GM04504 (cell line): ENCODE data around the gene TMEM214.

Experiments used
- DNase-seq: peaks from one replicate; pipeline ENCODE4 v3.0.0-alpha.2; 2012; ENCODE audit warnings: low read depth

Gene TMEM214

DNA sequence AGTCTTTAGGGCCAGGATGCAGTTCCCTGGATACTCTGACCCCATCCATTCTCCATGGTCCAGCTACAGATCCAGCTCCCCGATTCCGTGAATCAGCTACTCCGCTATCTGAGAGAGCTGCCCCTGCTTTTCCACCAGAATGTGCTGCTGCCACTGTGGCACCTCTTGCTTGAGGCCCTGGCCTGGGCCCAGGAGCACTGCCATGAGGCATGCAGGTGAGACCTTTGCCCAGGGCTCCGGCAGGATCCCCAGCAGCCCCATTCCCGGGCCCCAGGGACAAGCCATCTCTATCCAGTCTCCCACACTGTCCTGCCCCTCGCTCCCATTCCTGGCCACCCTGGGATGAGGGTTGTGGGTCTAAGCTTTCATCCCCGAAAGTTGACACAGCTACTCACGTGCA lies 7.5 kb downstream of the TMEM214 start:
- DNase-seq, result no peak

- DNase-seq, result no peak
These were observed 9.0 kb downstream of the TMEM214 start for GRCh38 chr2:27041752-27042151.

- no peak for DNase-seq
These were observed 9.4 kb downstream of the TMEM214 start for GRCh38 chr2:27042159-27042661.

GRCh38 chr2:27042985-27043634 lies 10.3 kb downstream of the TMEM214 start:
- no peak for DNase-seq

- no peak for DNase-seq
These were observed 16.9 kb downstream of the TMEM214 start for GRCh38 chr2:27049422-27050280.

GRCh38 chr2:27050281-27050995 lies 17.7 kb downstream of the TMEM214 start:
- peak; percentile 84 for DNase-seq

DNA sequence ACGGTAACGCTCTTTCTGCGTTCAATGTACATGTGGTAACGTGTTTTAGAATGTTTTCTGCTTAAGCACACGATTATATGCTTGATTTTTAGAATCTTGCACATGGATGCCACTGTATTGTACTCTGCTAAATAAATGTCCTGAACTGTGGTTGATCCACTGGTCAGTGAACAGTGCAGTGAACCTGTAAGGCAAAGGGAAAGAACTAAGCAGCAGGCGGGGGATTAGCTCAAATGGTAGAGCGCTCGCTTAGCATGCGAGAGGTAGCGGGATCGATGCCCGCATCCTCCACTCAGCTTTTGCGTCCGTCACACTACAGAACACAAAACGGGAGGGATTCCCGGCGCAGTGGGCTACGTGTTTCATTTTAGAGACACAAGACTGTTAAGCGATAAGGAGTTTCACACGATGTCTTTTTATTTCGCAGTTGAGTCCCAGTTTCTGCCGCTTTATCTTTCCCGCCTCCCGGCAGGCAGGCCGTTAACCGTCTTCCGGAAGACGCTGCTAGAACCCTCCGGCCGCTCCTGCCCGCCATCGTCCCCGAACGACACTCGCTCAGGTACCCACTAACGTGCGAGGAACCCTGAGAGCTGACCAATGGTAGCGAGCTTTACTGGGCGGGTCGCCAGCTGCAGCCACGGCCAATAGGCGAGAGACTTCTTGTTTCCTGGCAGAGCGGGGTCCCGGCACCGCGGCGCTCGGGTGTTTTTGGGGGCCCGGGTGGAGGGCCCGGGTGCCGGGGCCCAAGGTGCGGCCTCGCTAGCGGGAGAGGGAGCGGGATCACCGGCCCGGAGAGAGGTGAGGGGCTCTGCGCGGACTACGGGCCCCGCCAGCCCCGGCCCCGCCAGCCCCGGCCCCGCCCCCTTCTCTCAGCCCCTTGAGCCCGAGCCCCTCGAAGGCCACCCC lies 18.5 kb downstream of the TMEM214 start, which contains the start of gene AGBL5:
Gene AGBL5 (plus strand): TSS at position 673 of the 906 bp plus-strand sequence. CDS start 1,291 bp downstream, outside the sequence.
- DNase-seq, result peak; percentile 71

DNA sequence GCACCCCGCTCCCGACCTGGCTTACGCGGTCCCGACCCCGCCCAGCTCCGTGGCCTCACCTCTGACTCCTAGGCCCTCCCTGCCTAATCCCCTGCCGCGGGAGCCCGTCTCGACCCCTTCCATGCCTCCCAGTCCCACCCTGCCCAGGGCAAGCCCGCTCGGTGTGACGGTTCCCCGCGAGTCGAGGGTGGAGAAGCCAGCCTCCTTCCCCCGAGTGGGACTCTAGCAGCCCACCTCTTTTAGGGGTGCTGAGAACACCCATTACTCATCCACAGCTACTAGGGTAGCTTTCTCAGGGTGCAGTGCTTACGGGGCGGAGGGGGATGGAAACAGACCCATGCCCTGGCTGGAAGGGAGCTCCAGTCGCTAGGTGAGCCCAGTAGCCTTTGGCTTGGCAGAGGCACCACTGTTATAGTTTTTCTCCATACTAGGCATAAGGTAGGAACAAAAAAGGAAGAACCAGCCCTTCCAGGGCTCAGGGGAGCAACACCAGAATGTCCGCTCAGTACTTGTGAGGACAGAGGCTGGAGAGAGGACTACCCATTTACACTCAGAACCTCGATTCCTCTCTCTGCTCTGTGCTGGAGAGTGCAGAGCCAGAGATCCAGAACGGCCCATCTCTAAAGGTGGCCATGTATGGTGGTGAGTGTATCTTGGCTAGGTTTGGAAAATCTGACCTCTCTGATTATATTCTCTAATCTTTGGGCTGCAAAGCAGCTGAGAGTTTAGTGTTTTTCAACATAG lies 19.3 kb downstream of the TMEM214 start:
- no peak for DNase-seq

GRCh38 chr2:27053321-27053720 lies 20.6 kb downstream of the TMEM214 start:
- no peak for DNase-seq

DNA sequence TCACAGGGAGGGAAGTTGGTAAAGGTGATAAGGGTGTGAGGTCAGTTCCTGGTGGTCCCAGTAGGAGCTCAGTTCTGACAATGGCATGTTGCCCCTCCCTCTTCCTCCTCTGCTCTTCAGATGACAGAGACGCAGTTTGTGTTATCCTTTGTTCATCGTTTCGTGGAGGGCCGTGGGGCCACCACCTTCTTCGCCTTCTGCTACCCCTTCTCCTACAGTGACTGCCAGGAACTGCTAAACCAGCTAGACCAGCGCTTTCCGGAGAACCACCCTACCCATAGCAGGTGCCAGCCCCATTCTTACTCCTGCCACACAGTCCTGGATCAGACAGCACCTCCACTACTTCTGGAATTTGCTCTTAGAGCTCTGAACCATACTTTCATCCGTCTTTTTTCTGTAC lies 21.0 kb downstream of the TMEM214 start:
- no peak for DNase-seq

- DNase-seq, result no peak
These were observed 22.0 kb downstream of the TMEM214 start for GRCh38 chr2:27054721-27055120.

DNA sequence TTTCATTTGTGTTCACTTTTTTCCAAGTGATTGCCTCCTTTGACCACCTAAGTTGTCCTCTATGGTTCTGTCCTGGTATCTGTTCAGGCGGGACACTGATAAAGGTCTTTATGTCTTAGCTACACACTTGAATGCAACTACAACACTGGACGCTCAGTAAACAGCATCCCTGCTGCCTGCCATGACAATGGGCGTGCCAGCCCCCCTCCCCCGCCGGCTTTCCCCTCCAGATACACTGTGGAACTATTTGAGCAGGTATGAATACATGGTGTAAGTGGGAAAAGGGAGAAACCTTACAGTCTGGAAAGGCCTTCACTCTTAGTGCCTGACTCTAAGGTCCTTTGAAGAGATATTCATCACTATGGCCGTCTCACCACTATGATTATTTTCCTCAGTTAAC lies 24.4 kb downstream of the TMEM214 start:
- no peak for DNase-seq

- no peak for DNase-seq
These were observed 25.4 kb downstream of the TMEM214 start for GRCh38 chr2:27058210-27058609.

DNA sequence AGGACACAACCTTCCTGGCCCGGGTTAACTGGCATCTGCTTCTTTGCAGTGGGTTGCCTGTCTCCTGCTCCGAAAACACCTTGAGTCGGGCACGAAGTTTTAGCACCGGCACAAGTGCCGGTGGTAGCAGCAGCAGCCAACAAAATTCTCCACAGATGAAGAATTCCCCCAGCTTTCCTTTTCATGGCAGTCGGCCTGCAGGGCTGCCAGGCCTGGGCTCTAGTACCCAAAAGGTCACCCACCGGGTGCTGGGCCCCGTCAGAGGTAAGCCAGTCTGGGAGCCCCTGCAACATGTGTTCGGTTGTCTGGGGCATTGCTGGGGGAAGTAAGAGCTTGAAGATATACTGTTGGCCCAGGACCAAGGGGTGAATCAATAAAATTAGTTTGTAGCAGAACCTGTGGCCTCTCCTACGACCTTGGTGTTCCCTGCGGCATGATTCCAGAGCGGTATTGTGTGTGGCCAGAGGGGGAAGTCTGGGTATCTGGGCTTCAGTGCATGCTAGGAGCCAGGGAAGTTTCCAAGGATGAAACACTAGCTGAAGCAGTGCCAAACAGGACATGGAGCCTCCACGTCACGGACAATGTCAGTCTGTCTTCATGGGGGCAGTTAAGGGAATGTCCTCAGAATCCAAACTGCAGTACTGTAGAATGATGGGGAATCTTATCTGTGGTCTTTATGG lies 26.5 kb downstream of the TMEM214 start:
- no peak for DNase-seq

DNA sequence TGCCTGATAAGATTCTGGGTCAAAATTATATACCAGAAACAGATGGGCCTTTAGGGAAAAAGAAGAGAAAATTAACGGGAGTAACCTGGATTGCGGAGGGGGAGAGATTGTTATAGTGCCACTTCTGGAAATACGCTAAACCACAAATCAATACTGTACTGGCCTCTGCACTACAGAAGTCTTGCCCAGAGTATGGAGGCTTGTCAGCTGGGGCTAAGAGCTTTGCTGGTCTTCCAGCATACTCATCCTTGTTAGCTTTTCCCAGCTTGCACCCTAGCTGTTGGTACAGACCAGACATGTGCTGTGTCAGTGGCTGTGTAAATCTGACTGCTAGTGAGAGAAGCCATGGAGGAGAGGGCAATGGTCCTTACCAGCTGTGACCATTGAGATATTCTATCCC lies 27.6 kb downstream of the TMEM214 start:
- no peak for DNase-seq

GRCh38 chr2:27065128-27065527 lies 32.4 kb downstream of the TMEM214 start:
- DNase-seq, result no peak

GRCh38 chr2:27067385-27067784 lies 34.6 kb downstream of the TMEM214 start:
- no peak for DNase-seq

DNA sequence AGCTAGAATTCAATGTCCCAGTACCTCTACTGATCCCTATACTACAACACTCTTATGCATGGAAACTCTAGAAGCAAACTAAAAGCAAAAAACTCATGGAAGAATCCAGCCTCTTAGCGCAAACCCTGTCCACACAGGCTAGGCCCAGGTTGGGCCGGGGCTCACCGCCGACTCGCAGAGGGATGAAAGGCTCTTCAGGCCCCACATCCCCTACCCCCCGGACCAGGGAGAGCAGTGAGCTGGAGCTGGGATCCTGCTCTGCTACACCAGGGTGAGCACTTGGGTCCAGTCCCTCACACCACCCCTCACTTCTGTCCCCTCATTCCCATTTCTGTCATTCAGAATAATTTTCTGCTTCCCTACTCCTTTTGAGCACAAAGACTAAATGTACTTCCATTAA lies 36.7 kb downstream of the TMEM214 start:
- no peak for DNase-seq

DNA sequence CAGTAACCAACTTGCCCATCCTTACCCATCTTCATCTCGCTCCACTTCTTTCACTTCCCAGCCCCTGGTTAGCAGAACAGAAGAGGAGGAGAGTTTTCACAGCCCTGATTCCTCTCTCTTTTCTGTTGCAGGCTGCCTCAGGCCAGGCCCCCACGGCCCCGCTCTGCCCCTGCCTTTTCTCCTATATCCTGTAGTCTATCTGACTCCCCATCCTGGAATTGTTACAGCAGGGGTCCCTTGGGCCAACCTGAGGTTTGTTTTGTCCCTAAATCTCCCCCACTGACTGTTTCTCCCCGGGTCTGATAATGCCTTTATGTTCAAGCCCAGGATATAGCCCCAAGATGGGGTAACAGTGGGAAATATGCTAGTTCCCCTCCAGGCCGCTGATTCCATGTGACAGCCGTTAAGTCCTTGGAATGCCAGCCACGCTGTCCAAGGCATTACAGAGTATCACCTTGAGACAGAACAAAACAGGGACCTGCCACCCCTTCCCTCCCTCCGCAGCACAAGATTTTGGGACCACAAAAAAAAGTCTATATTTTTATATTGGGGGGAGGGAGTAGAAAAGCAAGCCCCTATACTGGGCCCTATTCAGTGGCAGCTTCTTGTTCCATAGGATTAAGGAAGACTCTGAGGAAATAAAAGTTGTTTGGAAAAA lies 37.3 kb downstream of the TMEM214 start:
- no peak for DNase-seq
